Ovary (tissue), 9 donors: Measurements from ENCODE around the gene CAPG. TPM values are rescaled to one million over a fixed set of nuclear protein-coding genes. Genes with fewer than 3 reads are reported as not detected.

Experiments used
- DNase-seq, 5 donors: peaks; one replicate each; pipeline ENCODE4 v3.0.0-alpha.2; 2019 to 2020
- H3K27ac ChIP-seq, 2 donors: fragments of 200-600 bp; one replicate each; pipeline versions ENCODE4 v1.5.1 to v1.8.0; 2019 to 2022
- H3K27me3 ChIP-seq: fragments of 200-600 bp; one replicate; pipeline ENCODE4 v1.8.0; 2022
- H3K36me3 ChIP-seq: fragments of 200-600 bp; sonication (generic); one replicate; pipeline ENCODE4 v1.5.1; 2019
- H3K4me1 ChIP-seq: one replicate; pipeline ENCODE4 v1.8.1; 2013; ENCODE audit warnings: mild to moderate bottlenecking, moderate library complexity; ENCODE audit not compliant: insufficient read depth
- H3K4me3 ChIP-seq: fragments of 200-600 bp; sonication (generic); one replicate; pipeline ENCODE4 v1.5.1; 2017
- H3K9me3 ChIP-seq, 2 donors: fragments of 200-600 bp in 1 of 2; sonication (generic) in 1 of 2; one replicate each; pipeline versions ENCODE4 v1.5.1 to v1.8.1; 2013 to 2019; ENCODE audit warnings: mild to moderate bottlenecking in 1 of 2, moderate library complexity in 1 of 2
- CTCF ChIP-seq, 3 donors: fragments of 450-650 bp in 2 of 3; fragments of 200-600 bp in 1 of 3; IDR thresholded peaks; one replicate each; pipeline versions ENCODE4 v1.5.1 to v1.8.0; 2016 to 2022; ENCODE audit warnings: antibody characterized with exemption in 3 of 3, mild to moderate bottlenecking in 1 of 3
- EP300 ChIP-seq: sonication (generic); formaldehyde crosslinking; IDR thresholded peaks from one replicate; pipeline ENCODE4 v1.6.1; 2017; ENCODE audit warnings: antibody characterized with exemption
- POLR2A ChIP-seq: fragments of 450-650 bp; IDR thresholded peaks from one replicate; pipeline ENCODE4 v1.6.1; 2017; ENCODE audit warnings: antibody characterized with exemption, mild to moderate bottlenecking, moderate library complexity
- WGBS, 3 donors: extraction: QIAGEN DNeasy Blood & Tissue Kit in 1 of 3; methylation state at CpG; one replicate each; pipeline versions ENCODE4 v1.1.5 to v1.1.7; 2013 to 2017; 5-methylcytosine and 5-hydroxymethylcytosine counted together
- intact Hi-C, 4 donors: fragments of 100-400 bp; cut with DNase I; formaldehyde crosslinking; loops; one replicate each; pipeline versions ENCODE4 v1.11.0 to v1.15.1; 2022 to 2023
- polyA plus RNA-seq, 2 donors: library from polyadenylated mRNA; stranded (reverse); fragments of 200-250 nt in 1 of 2; fragments of 350-450 nt in 1 of 2; fragmentation: Illumina TruSeq in 1 of 2; extraction: RNeasy Lipid Tissue Mini Kit (QIAGEN cat#74804) in 1 of 2; gene quantifications; one replicate each; pipeline ENCODE4 v1.2.3, GENCODE V29; 2013 to 2014
- total RNA-seq, 7 donors: library from RNA; depleted of rRNA in 2 of 7; stranded (reverse); fragments of >200 nt in 2 of 7; fragmentation: NEBNext Ultra II Directional in 3 of 7; extraction: Animal tissue kit (Norgen Biotek cat#: 25700) in 3 of 7; gene quantifications; one replicate each; pipeline versions ENCODE4 v1.1.0 to v1.2.4, GENCODE V29; 2016 to 2023
- donor health status: DM: no; HTN: no; CAD: no; lungs with moderate emphysema.
- donor health status: DM: no; HTN: no; CAD: no.
- donor health status: Bipolar disorder and iron deficiency.
- donor health status: DM: yes; HTN: yes; CAD: no.
- donor health status: DM: no; HTN: no; CAD: no.
- donor health status: DM: yes; HTN: yes; CAD: no.

Gene CAPG
- total and polyA plus RNA-seq, 9 donors, result 6.8 to 97.8 (median 22.8) TPM

GRCh38 chr2:85457043-85457442 is 46.9 kb upstream of the CAPG start:
- no peaks in the 10 kb centered on the region for H3K4me1 ChIP-seq
- TF ChIP-seq CTCF (IDR thresholded peaks at IDR 0.05), result no peak
- TF ChIP-seq EP300, result no peak
- no peak for TF ChIP-seq POLR2A
- H3K4me3 ChIP-seq, result no peak overlapping the region
- DNase-seq, result no peak
- intact Hi-C loops, result no loop called here
- WGBS, 3 donors, result 22 to 45% (median 28%) methylated on average over 5 of the region's 5 CpGs
- H3K27ac ChIP-seq, result no peak overlapping the region
- H3K27me3 ChIP-seq, result no peaks in the 10 kb centered on the region
- no peaks in the 10 kb centered on the region for H3K9me3 ChIP-seq
- no peaks in the 10 kb centered on the region for H3K36me3 ChIP-seq

- H3K36me3 ChIP-seq, result no peaks in the 10 kb centered on the region
- H3K27ac ChIP-seq, result no peak overlapping the region
- H3K27me3 ChIP-seq, result no peaks in the 10 kb centered on the region
- 83 to 94% (median 84%) methylated on average over 1 of the region's 1 CpG for WGBS, 3 donors
- TF ChIP-seq POLR2A, result no peak
- TF ChIP-seq CTCF (IDR thresholded peaks at IDR 0.05), result no peak
- TF ChIP-seq EP300, result no peak
- DNase-seq, result no peak
- no peak overlapping the region for H3K4me3 ChIP-seq
- no peaks in the 10 kb centered on the region for H3K4me1 ChIP-seq
- H3K9me3 ChIP-seq, result no peaks in the 10 kb centered on the region
- intact Hi-C loops, result no loop called here
These were observed 45.5 kb upstream of the CAPG start for GRCh38 chr2:85455552-85456090.

GRCh38 chr2:85453571-85453970 is 43.4 kb upstream of the CAPG start:
- peaks cover 4% of the 10 kb centered on the region for H3K4me1 ChIP-seq
- no peak for DNase-seq
- H3K9me3 ChIP-seq, result no peaks in the 10 kb centered on the region
- intact Hi-C loops, result no loop called here
- no peak overlapping the region for H3K4me3 ChIP-seq
- no peak overlapping the region for H3K27ac ChIP-seq
- TF ChIP-seq POLR2A, result no peak
- TF ChIP-seq EP300, result no peak
- TF ChIP-seq CTCF (IDR thresholded peaks at IDR 0.05), result no peak
- WGBS, 3 donors, result 86 to 87% (median 86%) methylated on average over 7 of the region's 7 CpGs
- H3K27me3 ChIP-seq, result no peaks in the 10 kb centered on the region
- no peaks in the 10 kb centered on the region for H3K36me3 ChIP-seq

- intact Hi-C loops, result no loop called here
- DNase-seq, result no peak
- Histone ChIP-seq H3K4me3 (no peak overlapping the region), H3K27ac (no peak overlapping the region), H3K27me3 (no peaks in the 10 kb centered on the region), H3K36me3 (no peaks in the 10 kb centered on the region), H3K9me3 (no peaks in the 10 kb centered on the region), H3K4me1 (peaks cover 6% of the 10 kb centered on the region)
- WGBS, 3 donors, result 82 to 95% (median 89%) methylated on average over 1 of the region's 1 CpG
- no peak for TF ChIP-seq CTCF (IDR thresholded peaks at IDR 0.05)
- no peak for TF ChIP-seq POLR2A
- TF ChIP-seq EP300, result no peak
These were observed 42.1 kb upstream of the CAPG start for GRCh38 chr2:85452237-85452636.
